SH-SY5Y (cell line): ENCODE measurements around the gene CCL26.

Experiments used
- GATA2 ChIP-seq: IDR thresholded peaks from 2 replicates; pipeline ENCODE4 v1.6.1; 2011; ENCODE audit warnings: mild to moderate bottlenecking, low read depth, low read length
- GATA3 ChIP-seq: IDR thresholded peaks from 2 replicates; pipeline ENCODE4 v1.6.1; 2011; ENCODE audit warnings: low read depth, mild to moderate bottlenecking, low read length, moderate library complexity

- TF ChIP-seq GATA2: no peak
- no peak for TF ChIP-seq GATA3
Measured at GRCh38 chr7:75729851-75730274, 42.1 kb downstream of the CCL26 start.
